GM19238 (cell line): Measurements from ENCODE around the gene C15orf62.

Experiments
- DNase-seq: peaks from one replicate; pipeline ENCODE4 v3.0.0; 2011; ENCODE audit warnings: low spot score; ENCODE audit not compliant: insufficient read length

The C15orf62 gene

DNA sequence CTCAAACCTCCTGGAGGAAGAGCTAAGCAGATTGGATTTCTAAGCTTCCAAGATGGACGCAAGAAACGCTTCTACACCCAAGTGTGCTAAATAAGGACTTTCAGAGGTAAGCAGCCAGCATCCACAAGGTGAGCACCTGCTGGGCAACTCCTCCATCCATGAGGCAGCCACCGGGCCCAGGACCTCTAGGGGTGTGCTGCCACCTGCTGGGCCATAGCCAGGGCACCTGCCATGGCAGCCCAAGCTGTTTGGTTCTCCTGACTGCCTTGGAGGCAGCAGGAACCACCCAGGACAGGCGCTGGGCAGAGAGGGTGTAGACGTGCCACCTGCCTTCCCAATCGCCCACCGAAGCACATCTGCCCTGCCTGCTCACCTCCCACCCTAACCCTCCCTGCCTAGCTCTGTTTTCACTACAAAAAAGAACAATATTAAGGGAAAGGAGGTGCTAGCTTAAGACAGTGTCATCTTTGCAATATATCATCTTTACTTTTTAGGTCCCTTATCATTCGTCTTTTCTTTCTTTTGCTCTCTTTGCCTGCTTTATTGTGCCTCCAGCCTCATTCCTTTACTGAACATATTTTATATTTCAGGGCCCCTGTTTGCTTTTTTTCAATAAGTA, 12.9 kb downstream of the C15orf62 start:
- DNase-seq: peak; percentile 57

DNA sequence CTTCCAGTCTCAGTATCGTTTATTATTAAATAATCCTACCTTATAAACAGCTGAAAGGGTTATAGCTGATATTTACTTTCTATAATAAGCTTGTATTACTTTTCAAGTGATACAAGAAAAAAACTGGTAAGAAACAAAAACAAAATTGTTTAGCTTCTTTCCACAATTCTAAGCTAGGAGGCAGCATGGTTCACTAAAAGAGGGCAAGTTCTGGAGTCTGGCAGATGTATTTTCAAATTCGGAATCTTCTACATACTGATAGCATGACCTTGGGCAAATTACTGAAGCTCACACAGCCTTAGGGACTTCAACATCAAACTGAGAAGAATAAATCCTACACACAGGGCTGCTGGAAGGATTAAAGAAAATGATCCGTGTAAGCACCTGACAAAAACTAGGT, 15.4 kb downstream of the C15orf62 start:
- DNase-seq: no peak

- DNase-seq: no peak
Observed at GRCh38 chr15:40785814-40786213, 16.0 kb downstream of the C15orf62 start.

DNA sequence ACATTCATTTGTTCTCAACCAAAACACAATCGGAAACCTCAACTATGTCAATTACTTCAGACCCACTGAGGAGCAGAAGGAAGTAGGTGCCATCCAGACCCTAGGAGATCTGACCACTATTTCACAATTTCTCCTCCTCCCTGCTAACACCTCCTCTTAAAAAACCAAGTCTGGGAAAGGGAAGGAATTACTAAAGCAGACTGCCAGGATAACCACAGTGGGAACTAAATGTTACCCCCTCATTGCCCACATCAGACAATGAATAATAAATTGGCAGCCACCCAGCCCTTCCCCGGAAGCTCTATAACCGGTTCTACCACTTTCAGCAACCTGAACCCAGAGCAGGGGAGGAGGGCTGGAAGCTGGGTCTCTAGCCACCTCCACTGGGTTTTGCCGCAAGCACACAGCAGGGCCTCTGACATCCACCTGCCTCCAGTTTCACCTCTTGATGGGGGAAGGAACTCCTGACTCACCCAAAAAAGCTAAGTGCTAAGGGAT, 17.6 kb downstream of the C15orf62 start:
- DNase-seq: no peak

- no peak for DNase-seq
Observed at GRCh38 chr15:40787991-40788390, 18.2 kb downstream of the C15orf62 start.

DNA sequence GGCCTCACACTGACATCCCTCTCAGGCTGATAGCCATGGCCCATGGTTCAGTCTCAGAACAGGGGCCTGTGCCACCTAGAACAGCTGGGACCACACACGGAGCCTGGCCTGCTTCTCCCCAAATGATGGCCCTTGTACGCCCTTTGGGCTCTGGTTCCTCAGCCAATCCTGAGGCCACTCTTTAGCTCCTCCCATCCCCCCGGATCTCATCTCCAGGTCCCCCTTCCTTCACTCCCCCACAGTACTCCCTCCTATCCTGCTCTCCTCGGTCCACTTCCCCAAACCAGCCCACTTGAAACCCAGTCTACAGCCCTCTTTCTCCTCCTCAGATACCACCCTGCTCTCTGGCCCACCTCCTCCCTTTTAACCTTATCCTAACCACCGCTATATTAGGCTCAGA, 19.3 kb downstream of the C15orf62 start:
- DNase-seq: no peak

- no peak for DNase-seq
Observed at GRCh38 chr15:40789999-40790398, 20.2 kb downstream of the C15orf62 start.

DNA sequence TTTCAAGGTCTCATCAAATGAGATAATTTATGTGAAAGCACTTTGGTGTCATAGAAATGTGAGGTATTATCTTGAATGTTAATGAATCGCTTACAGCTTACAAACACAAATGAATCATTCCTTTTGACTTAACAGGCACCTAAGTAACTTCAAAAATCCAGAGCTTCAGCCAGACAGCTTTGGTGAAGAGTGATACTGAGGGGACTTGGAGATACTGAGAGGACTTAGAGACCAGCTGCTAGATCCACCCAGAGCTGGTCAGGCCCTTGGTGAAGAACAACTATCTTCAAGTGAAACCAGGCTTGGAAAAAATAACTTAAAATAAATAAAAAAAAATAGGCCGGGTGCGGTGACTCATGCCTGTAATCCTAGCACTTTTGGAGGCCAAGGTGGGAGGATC, 20.9 kb downstream of the C15orf62 start:
- DNase-seq: no peak

- DNase-seq: no peak
Observed at GRCh38 chr15:40792394-40792793, 22.6 kb downstream of the C15orf62 start.

GRCh38 chr15:40793216-40793989, 23.6 kb downstream of the C15orf62 start:
- no peak for DNase-seq

DNA sequence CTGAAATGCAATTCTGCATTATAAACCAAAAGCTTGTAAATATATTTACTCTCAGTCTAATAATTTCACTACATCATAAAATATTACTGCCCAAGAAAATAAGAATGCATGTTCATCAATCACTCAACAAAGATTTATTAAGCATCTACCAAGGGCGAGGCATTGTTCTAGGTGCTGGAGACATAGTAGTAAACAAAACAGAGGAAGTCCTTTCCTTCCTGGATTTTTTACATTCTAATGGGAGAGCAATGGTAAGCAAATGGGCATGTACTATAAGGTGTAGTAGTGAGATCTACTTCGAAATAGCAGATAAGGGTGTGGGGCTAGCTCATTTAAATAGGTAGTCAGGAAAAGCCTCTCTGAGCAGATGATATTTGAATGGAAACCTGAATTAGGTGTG, 26.3 kb downstream of the C15orf62 start:
- no peak for DNase-seq

- no peak for DNase-seq
Observed at GRCh38 chr15:40796512-40796911, 26.7 kb downstream of the C15orf62 start.

GRCh38 chr15:40799523-40799922, 29.7 kb downstream of the C15orf62 start:
- no peak for DNase-seq

DNA sequence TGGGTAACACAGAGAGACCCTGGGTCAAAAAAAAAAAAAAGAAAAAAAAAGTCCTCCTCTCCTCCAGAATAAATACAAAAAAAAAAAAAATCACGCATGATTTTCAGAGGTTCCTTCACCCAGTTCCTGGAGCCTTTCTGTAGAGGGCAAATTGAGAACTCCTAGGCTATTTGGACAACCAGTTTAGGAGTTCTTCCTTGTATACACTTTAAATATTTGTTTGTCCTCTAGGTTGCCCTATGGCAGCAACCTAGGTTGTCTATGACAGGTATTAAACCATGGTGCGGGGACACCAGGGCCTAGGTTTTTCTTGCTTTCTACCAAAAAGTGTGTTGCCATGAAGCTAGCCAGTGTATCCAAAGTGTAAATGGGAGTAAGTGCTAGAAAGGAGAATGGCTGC, 33.3 kb downstream of the C15orf62 start:
- no peak for DNase-seq

DNA sequence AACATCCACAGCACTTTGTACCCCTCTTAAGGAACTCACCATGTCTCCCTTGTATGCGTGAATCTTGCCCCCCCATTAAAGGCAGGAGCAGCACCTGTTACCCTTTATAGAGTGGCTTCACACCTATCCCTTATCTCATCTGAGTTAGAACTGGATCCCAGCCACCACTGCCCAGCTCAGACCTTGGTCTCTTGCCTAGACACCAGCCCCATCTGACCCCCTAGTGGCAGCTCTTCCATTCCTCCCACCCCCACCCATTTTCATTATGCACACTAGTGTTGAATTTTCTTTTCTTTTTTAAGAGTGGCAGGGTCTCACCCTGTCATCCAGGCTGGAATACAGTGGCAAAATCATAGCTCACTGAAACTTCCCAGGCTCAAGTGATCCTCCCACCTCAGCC, 33.9 kb downstream of the C15orf62 start:
- DNase-seq: no peak

DNA sequence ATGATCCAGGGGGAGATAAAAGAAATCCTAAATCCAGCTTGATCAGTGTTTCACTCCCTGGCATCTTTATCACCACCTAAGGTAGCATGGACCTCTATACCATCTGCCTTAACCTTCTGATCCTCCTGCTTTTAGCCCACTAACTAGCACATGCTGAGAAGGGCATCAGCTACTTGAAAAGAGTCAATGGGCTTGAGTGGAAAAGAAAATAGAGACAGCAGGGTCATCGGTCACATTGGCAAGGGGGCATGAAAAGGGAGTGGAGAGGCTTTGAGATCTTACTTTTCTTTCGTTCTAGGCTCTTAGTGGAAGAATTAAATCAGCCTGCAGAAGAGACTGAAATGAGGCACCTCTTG, 36.9 kb downstream of the C15orf62 start:
- no peak for DNase-seq

GRCh38 chr15:40807028-40807887, 37.5 kb downstream of the C15orf62 start, which contains the start of the genes DNAJC17 and ZFYVE19:
Gene DNAJC17 (minus strand): TSS chr15:40807473. CDS start chr15:40807446, 27 bp downstream.
Gene ZFYVE19 (plus strand): TSS chr15:40807089. CDS start chr15:40807590, 501 bp downstream.
- DNase-seq: peak; percentile 85

- DNase-seq: no peak
Observed at GRCh38 chr15:40807888-40808461, 38.2 kb downstream of the C15orf62 start.

DNA sequence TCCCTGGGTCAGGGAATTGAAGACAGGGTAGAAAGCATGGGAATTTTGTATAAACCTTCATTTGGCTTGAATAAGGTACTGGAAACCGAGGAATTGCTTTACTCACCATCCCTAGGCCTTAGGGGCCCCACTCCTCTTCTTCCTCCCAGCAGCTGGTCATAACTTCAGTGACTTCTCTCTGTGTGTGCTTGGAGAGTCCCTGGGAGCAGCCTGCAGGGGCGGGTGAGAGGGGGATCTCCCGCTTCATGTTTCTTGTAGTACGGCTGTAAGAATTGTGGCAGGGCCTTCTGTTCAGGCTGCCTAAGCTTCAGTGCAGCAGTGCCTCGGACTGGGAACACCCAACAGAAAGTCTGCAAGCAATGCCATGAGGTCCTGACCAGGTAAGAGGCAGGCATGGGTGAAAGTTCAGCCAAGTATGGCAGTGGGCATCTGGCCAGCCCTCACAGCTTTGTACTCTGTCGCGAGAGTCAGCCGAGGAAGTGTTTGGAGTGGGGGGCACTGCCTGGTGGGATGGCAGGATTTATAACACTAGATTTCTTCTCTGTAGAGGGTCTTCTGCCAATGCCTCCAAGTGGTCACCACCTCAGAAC, 39.2 kb downstream of the C15orf62 start:
- no peak for DNase-seq

DNA sequence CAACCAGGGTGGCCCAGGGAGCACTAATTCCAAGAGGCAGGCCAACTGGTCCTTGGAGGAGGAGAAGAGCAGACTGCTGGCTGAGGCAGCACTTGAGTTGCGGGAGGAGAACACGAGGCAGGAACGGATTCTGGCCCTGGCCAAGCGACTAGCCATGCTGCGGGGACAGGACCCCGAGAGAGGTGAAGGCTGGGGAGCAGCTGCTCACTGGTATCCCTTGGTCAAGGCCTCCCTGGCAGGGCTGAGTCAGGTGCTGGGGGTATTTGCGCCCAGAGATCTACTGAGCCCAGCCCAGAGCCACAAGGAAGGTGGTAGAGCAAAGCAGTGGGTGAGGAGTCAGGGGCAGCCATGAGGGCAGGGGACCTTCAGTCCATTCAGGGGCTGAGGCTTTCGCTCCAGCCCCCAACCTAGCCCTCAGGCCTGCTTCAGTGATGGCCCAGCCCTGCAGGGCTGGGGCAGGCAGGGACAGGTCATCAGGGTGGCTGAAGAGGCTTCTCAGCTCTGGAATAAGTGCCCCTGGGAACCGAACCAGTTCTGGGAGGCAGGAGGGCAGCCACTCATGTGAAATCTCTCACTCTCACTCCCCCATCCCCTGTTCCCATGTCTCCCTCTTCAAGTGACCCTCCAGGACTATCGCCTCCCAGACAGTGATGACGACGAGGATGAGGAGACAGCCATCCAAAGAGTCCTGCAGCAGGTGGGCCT, 43.1 kb downstream of the C15orf62 start:
- DNase-seq: no peak
